ENCODE measurements around the gene SOCS3.

Gene SOCS3, protein sequence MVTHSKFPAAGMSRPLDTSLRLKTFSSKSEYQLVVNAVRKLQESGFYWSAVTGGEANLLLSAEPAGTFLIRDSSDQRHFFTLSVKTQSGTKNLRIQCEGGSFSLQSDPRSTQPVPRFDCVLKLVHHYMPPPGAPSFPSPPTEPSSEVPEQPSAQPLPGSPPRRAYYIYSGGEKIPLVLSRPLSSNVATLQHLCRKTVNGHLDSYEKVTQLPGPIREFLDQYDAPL

DNA sequence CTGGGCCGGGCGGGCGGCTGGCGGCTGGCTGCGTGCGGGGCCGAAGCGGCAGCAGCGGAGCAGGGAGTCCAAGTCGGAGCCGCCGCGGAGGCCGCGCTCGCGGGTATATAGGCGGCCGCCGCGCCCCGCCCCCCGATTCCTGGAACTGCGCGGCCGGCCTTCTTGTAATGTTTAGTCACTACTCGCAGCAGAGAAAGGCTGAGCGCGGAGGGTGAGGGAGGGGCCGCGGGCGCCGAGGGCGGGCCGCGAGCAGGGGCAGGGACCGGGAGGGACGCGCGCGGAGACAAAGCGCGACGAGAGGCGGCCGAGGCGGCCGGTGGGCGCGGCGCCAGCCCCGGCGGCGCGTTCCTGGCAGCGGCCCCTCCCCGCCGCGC lies at the start of gene SOCS3:
Gene SOCS3, minus strand, starts transcription at position 81 of the 374 bp plus-strand sequence. CDS start 982 bp downstream, outside the sequence.
- DNase-seq: peak; percentile 97 to 98

DNA sequence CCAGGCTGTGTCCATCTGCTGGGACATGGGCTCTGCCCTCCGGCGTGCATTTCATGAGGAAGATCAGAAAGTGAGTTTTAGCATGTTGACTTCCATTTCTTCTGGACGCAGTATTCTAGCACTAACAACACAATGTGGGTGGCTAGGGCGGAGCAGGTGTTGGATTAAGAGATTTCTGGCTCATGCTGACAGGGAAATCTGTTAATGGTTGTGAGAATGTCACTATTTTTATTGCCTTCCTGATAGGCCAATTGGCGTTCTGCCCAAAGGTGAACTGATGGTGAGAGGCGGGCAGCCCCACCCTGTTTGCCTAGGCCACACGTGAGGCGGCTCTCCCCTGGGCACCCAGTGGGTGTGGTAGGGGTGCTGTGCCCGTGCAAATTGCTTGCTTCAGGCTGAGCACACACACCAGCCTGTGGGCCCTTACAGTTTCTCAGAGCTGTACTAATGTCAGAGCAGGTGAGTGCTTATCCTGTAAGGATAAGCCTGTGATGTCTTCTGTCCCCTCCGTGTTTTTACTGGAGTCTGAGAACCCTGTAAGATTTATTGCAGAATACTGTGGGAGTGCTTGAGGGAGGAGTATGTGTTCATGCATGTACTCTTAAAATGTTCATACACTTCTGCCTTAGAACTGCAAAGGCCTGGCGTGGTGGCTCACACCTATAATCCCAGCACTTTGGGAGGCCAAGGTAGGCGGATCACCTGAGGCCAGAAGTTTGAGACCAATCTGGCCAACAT lies 49.5 kb upstream of the SOCS3 start:
- DNase-seq: no peak

DNA sequence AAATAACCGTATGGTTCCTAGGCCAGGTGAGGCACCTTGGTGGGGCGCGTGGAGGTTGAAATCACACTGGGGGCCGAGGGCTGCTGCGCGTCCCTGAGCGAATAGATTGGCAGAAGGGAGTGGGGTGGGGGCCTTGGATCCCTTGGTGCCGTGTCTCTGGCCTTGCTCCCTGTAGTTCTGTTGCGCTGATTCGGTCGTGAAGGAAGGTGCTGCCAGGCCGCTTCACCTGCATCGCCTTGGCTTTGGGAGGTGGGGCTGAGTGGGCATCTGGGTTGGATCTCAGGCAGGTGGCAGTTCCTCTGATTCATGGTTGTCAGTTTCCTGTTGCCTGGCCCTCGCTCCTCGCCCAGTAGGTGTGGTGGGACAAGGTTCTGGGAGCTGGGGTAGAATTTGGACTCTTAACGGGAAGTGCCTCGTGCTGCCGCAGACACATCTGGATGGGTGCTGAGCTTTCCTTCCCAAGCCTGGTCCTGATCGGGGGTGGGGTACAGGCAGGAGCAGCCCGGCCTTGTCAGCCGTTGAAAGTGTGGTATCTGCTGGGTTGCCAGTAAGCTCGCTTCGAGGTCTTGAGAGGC lies 48.7 kb upstream of the SOCS3 start:
- DNase-seq: no peak

DNA sequence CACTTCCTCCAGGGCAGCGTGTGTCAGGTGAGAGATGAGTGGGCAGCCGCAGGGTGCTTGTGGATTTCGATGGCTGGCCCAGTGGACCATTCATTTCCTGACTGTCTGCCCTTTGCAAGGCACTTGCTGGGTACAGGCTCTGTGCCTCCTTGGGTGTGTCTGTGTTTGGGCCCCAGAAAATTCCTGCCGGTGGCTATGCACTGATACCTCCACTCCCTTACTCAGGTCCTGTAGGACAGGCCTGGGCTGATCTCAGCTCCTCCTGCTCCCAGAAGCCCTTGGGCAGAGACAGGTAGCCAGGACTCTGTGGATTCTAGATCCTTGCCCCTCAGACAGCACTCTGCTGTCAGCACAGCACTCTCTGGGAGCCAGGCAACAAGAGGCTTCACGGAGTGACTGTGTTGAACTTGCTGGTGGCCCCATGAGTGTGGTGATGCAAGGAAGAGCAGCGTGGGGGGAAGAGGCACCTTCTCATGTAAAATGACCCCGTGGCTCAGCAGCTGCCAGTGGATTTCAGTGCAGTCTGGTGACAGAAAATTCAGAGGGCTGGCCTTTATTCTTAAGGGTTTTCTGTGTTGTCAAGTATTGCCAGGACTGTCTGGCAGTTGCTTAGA lies 47.6 kb upstream of the SOCS3 start:
- no peak for DNase-seq

DNA sequence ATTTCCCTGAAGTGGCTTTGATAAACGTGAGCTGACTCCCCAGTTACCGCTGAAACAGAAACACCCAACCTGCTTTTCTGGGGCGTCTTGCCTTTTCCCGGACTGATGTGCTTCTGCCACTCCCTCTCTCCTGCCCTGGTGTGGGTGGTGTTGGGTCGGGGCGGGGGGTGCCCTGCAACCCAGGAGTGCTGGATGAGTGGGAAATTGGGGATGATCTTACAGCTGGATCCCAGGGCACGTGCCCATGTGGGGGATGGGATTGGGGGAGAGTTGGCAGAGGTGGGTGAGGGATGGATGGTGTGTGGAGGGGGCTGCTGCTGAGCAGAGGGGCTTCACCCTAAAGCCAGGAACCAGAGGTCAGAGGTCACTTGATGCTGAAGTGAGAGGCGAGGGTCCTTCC lies 47.0 kb upstream of the SOCS3 start:
- no peak for DNase-seq

DNA sequence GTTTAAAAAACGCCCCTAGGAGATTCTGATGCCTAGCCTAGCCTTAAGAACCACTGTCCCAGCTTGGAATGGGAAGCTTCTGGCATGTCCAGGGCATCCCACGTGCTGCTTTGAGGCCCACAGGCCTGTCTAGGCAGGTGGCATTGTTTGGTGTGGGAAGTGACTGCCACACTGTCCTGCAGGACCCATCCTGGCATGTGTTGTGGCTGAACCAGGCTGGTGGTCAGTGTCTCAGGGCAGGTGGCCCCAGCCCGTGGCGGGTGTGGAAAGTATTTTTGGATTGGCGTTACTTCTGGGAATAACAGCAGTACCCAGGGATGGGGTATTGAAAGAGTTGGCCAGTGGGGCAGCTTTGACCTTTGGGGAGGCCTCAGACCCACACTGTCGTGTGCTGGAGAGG lies 46.5 kb upstream of the SOCS3 start:
- no peak for DNase-seq

DNA sequence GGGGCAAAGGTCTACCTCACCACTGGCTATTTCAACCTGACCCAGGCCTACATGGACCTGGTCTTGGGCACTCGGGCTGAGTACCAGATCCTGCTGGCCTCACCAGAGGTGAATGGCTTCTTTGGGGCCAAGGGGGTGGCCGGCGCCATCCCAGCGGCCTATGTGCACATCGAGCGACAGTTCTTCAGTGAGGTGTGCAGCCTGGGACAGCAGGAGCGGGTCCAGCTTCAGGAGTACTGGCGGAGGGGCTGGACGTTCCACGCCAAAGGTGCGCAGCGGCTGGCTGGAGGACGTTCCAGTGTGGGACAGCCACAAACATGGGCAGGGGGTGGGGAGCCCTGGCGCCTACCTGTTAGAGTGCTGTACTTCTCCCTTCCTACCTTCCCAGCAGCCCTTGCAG lies 43.9 kb upstream of the SOCS3 start:
- DNase-seq: no peak

DNA sequence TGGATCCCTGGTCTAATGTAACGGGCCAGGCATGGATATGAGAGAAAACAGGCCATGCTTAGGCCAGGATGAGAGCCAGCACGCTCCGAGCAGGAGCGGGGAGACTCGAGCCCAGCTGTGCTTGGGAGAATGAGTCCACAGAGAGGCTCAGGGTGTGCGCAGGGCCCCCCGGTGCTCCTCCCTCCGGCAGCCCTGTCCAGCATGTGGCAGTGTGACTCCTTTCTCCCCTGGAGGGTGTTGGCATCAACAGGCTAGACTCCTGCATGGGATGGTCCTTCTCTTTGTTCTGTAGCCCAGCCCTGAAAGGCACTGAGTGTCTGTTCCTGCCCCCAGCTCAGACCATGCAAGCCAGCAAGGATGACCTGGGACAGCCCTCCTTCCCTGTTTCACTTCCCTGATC lies 42.0 kb upstream of the SOCS3 start:
- no peak for DNase-seq

DNA sequence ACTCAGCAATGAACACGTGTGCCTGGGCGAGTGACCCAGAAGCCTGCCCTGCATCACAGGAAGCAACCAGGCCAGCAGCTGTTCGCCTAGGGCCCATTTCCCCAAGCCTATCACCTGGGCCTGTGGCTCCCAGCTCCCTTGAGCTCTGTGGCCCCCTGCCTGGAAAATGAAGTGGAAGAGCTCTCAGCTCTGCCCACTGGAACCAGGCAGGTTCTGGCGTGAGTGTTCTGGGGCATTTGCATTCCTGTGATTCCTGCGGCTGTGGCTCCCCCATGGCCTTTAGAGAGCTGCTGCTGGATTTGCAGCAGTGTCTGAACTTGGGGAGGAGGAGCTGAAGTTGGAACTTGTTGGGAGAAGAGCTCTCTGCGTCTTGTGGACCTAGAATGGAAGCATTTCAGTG lies 41.4 kb upstream of the SOCS3 start:
- DNase-seq: no peak

DNA sequence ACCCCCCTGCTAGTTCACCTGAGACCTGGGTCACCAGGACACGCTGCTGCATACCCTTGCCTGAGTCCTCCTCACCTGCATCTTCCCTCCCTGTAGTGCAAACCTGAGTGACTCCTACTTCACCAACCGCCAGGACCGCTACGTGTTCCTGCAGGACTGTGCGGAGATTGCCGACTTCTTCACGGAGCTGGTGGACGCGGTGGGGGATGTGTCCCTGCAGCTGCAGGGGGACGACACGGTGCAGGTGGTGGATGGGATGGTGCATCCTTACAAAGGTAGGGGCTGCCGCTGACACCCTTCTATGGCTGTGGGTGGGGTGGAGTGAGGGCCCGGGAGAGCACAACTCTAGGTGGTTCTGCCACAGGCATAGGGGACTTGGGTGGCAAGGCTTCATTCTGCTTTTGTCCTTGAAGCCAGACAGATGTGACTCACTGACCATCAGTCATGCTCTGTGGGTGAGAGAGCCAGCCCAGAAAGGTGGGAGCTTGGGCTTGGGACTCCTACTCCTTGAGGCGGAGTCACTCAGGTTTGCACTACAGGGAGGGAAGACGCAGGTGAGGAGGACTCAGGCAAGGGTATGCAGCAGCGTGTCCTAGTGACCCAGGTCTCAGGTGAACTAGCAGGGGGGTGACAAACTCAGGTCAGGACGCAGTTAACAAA lies 40.8 kb upstream of the SOCS3 start:
- DNase-seq: no peak

DNA sequence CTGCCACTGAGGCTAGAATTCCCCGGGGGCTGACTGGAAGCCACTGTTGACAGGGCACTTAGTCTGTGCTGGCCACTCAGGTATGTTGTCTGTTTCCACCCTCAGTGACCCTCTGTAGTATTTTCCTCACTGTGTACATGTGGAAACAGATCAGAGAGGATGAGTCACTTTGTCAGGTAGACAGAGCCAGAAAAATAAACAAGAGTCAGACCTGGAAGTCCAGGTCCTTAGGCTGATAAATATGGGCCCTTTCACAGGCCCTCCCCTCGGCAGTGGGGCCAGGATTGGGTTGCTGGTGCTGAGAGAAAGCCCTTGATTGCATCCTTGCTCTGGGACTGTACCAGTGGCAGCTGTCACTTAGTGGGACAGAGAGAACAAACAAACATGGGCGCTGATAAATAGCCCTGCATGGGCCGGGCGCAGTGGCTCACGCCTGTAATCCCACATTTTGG lies 39.8 kb upstream of the SOCS3 start:
- no peak for DNase-seq

DNA sequence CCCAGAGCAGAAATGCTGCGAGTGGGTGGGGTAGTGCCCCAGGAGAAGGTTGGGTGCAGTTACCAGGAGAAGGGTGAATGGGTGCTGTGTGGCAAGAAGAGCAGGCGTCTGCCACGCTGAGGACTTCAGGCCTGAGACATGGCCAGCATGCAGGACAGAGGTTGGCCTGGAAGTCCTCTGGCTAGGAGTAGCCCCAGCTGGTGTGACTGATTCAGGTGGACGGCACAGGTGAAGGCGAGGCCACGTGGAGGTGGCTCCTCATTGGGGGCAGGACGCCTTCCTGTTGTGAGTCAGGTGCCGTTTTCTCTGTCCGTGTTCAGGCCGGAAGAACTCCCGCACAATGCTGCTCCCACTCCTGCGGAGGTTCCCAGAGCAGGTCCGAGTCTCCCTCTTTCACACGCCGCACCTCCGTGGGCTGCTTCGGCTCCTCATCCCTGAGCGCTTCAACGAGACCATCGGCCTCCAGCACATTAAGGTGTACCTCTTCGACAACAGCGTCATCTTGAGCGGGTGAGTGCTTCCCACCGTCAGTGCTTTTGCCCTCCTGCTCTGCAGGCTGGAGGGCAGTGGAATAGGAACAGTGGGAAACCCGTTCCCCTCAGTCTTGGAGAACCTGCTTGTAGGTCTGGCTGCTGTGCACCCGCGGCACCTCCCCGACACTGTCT lies 39.3 kb upstream of the SOCS3 start:
- no peak for DNase-seq

DNA sequence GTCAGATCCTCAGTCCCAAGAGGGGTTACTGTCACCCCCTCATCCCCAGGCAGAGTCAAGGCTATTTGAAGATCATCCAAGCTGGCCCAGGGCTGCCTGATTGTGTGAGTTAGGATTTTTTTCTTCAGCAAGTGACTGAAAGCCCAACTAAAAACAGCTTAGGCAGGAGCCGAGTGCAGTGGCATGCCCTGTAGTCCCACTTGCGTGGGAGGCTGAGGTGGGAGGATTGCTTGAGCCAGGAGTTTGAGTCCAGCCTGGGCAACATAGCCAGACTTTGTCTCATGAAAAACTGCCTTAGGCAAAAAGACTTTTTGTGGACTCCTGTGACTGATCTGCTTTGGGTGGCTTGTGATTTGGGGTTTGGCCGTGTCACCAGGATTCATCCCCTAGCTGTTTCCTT lies 38.5 kb upstream of the SOCS3 start:
- no peak for DNase-seq

DNA sequence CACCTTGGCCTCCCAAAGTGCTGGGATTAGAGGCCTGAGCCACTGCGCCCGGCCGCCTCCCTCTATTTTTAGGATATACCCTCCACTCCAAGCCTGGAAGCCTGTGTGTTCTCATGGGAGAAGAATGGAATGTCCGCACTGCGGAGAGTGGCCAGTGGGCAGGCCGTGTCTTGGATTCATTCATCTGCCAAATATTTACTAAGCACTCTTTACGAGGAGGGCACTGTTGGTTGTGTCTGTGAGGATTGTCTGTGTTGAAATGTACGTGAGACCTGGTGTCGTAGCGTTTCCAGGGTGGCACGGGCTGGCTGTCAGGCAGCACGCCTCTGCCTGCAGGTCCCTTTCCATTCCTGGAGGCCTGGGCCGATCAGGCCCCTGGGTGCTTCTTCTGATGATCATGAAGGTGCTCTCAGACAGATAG lies 37.8 kb upstream of the SOCS3 start:
- no peak for DNase-seq

DNA sequence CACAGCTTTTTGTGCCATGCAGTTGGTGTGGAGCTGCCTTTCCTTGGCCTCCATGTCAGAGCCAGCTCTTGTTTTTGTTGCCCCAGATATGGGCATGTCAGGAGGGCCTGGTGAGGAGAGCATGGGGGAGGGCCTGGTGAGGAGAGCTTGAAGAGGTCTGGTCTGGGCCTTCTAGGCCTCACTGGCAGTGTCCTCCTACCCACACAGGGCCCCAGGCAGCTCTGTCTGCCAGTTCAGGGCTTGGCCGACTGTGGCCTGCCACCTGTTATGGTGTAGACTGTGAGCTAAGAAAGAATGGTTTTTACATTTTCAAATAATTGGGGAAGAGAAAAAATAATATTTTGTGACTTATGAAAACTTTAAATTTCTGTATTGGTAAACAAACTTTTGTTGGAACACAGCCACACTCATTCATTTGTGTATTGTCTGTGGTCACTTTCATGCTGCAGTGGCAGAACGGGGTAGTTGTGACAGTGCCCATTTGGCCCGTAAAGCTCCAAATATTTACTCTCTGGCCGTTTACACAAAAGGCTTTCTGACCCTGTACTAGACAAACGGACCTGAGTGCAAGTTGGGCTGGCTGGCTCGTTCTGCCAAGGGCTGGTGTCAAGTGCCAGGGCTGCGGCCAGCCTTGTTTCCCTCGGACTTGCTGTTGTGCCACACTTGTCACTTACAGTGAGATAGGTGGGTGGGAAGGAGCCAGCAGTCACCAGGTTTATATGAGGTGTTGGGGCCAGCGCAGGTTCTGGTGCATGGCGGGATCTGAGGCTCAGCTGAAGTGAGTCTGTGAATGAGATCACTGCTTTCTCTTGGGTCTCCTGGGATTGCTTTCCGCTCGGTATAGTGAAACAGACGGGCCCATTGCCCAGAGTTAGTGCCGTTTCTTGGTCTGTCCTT lies 36.8 kb upstream of the SOCS3 start:
- DNase-seq: no peak

DNA sequence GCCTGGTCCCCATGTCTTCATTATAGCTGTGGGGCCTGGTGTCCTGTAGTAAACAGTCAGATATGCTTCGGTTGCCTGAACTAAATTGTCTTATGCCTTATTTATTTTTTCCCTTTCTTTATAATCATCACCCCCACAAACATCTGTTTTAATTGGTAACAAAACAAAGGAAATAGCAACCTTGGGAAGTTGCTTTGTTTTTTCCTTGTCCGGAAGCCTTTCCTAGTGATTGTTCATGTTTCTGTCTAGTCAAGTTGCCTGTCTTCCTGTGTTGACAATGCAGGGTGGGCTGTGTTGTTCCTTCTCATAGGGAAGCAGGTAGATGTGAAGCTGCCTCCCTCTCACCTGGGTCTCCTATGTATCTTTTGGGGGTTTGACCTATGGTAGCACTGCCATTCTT lies 35.3 kb upstream of the SOCS3 start:
- DNase-seq: no peak

DNA sequence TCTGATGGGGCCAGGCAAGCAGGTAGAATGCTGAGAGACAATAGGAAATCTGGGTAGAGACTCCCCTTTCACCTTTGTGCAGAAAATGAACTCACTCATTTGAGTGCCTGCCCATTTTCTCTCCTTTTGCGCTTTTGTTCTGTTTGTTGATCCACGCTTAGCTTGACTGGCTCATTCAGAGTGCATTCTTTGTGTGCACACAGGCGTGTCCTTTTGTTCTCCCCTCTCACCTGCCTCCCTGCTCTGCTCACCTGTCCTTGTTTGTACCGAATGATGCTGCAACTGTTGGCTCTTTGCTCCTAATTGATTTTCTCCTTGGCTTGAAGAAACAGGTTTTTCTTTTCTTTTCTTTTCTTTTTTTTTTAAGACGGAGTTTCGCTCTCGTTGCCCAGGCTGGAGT lies 34.3 kb upstream of the SOCS3 start:
- no peak for DNase-seq

DNA sequence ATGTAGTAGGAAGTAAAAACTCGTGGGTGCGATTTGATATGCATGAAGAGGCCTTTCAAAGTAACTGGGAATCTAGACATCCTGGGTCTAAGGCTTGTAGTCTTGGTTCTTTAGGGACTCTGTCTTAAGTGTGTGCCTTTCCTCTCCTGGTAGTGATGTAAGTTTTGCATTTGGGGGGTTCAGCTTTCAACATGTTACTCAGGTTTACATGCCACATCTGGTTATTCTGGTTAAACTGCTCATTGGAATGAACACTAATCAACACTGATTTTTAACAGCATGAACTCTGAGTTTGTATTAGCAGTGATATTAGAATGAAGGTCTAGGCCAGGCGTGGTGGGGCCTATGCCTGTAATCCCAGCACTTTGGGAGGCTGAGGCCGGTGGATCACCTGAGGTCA lies 33.7 kb upstream of the SOCS3 start:
- DNase-seq: no peak

DNA sequence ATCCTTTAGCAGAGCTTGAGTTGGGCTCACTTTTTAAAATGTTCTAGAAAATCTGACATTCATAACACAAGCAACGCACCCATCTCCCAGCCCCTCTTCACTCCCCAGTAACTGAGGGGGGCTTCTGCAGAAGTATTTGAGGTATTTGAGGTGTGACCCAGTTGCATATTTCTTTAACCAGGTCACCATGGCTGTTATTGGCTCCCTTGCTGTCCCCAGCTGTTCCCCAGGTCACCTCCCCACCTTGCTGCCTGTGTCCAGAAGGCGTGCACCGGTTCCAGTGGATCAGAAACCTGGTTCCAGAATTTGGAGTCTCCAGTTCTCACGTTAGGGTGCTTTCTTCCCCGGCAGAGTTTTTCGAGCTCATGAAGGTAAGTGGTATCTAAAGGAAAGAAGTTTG lies 32.4 kb upstream of the SOCS3 start:
- DNase-seq: no peak

DNA sequence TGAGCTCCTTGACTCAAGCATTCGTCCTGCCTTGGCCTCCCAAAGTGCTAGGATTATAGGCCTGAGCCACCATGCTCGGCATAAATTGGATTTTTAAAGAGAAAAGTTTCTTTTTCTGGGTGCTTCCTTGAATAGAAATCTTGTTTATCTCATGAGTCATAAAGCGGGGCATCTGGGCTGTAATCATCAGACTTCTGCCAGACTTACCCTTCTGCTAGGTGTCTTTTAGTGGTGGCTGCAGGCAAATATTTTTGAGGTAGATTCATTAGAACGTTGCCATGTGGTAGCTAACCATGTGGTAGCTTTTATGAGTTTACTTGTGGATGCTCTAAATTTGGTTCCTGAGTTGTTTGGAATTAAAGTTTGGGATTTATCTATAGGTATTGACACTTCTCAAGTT lies 32.0 kb upstream of the SOCS3 start:
- no peak for DNase-seq

DNA sequence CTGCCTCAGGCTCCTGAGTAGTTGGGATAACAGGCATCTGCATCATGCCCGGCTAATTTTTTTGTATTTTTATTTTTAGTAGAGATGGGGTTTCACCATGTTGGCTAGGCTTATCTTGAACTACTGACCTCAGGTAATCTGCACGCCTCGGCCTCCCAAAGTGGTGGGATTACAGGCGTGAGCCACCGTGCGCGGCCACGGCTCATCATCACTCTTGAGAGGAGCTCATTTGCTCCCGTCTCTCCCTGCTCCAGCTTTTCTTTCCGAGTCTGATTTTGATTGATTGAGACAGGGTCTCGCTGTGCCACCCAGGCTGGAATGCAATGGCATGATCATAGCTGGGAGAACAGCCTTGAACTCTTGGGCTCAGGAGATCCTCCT lies 31.2 kb upstream of the SOCS3 start:
- no peak for DNase-seq
